DND-41 (cell line): ENCODE results near the gene PDE6A.

Source experiments
- CTCF ChIP-seq: IDR thresholded peaks from 2 replicates; pipeline ENCODE4 v1.5.1; 2012; ENCODE audit warnings: borderline replicate concordance, low read length, moderate library complexity, mild to moderate bottlenecking; ENCODE audit not compliant: poor library complexity, severe bottlenecking; ENCODE audit errors: extremely low read depth
- EZH2 ChIP-seq: IDR thresholded peaks from 3 replicates; pipeline ENCODE4 v1.6.1; 2012; ENCODE audit warnings: borderline replicate concordance, low read depth, mild to moderate bottlenecking, moderate library complexity, low read length, inconsistent platforms; ENCODE audit not compliant: severe bottlenecking

- TF ChIP-seq CTCF (no peak), EZH2 (no peak)
Measured at GRCh38 chr5:149907828-149908227, 36.8 kb downstream of the PDE6A start.
